AG04450 (cell line): ENCODE measurements around the gene MRC1. TPM values are rescaled to one million over a fixed set of nuclear protein-coding genes. Genes with fewer than 3 reads are reported as not detected.

Experiments used
- CTCF ChIA-PET: fragments of 300-600, 350-600 bp; formaldehyde crosslinking; extraction: SDS; loops from one replicate; lab custom pipeline; 2022; ENCODE audit warnings: antibody characterized with exemption, inconsistent platforms; lab: Charles Lee
- POLR2A ChIA-PET: fragments of 350-600 bp; formaldehyde crosslinking; extraction: SDS; loops from one replicate; lab custom pipeline; 2021; ENCODE audit warnings: antibody characterized with exemption, inconsistent platforms; lab: Yijun Ruan, JAX
- DNase-seq: peaks from one replicate; pipeline ENCODE4 v3.0.0-alpha.2; 2011; ENCODE audit warnings: low read depth, low spot score
- H3K27ac ChIP-seq: one replicate; pipeline ENCODE4 v1.5.1; 2012; ENCODE audit warnings: low read depth, low read length, control low read depth
- H3K27me3 ChIP-seq: one replicate; pipeline ENCODE4 v1.6.0; 2012; ENCODE audit warnings: low read length; ENCODE audit not compliant: control insufficient read depth, insufficient read depth
- H3K4me3 ChIP-seq: 2 replicates; pipeline ENCODE4 v1.5.1; 2011; ENCODE audit warnings: mild to moderate bottlenecking, low read depth, low read length, control low read depth
- H3K9me3 ChIP-seq: 2 replicates; pipeline ENCODE4 v1.5.1; 2012; ENCODE audit warnings: low read length; ENCODE audit not compliant: control insufficient read depth, insufficient read depth
- polyA plus RNA-seq: library from polyadenylated mRNA; depleted of rRNA; stranded (reverse); fragments of >200 nt; gene quantifications from 2 replicates; pipeline ENCODE4 v1.2.3, GENCODE V29; 2011
- TF ChIP-seq, protein P1 (sequence below): IDR thresholded peaks from 2 replicates; pipeline ENCODE4 v1.5.1; 2011; ENCODE audit warnings: low read depth, low read length, control low read depth, inconsistent platforms

The MRC1 gene
- polyA plus RNA-seq, 1 experiment: not detected

DNA sequence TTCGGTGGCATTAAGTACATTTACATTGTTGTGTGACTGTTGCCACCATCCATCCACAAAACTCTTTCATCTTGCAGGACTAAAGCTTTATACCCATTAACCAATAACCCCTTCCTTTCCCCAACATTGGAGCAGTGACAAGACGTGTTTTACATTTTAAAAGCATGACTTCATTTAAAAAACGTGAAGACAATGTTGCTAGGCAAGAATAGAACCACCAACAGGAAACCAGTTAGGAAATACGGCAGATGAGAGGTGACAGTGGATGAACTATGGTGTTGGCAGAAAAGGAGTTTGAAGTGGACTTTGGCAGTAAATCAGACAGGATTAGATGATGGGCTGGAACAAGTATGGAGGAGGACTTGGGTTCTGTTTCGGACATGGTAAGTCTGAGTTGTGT is 40.2 kb upstream of the MRC1 start:
- TF ChIP-seq, protein P1, sequence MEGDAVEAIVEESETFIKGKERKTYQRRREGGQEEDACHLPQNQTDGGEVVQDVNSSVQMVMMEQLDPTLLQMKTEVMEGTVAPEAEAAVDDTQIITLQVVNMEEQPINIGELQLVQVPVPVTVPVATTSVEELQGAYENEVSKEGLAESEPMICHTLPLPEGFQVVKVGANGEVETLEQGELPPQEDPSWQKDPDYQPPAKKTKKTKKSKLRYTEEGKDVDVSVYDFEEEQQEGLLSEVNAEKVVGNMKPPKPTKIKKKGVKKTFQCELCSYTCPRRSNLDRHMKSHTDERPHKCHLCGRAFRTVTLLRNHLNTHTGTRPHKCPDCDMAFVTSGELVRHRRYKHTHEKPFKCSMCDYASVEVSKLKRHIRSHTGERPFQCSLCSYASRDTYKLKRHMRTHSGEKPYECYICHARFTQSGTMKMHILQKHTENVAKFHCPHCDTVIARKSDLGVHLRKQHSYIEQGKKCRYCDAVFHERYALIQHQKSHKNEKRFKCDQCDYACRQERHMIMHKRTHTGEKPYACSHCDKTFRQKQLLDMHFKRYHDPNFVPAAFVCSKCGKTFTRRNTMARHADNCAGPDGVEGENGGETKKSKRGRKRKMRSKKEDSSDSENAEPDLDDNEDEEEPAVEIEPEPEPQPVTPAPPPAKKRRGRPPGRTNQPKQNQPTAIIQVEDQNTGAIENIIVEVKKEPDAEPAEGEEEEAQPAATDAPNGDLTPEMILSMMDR: no peak
- DNase-seq: no peak
- CTCF ChIA-PET: no interaction called here

DNA sequence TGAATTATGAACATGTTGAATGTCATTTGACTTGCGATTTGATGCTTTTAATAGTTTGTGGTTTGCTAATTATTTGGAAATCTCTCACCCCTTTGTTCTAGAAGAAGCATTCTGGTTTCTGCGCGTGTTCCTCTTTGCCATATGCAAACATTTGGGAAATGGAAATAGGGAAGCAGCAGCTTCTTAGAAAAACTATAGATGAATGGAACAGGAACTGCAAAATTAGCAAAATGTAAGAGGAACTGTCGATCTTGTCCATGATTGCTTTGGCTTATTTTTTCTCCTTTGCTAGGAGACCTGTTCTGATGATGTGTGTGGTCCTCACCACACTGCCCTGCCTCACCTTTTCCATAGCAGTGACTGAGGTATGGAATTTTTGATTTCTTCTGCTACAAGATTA is 38.1 kb upstream of the MRC1 start:
- POLR2A ChIA-PET: no interaction called here
- no peak overlapping the region for H3K4me3 ChIP-seq

More for the DNA sequence above, 40.2 kb upstream of the MRC1 start:
- Histone ChIP-seq H3K4me3 (no peak overlapping the region), H3K27me3 (no peaks in the 10 kb centered on the region), H3K9me3 (no peaks in the 10 kb centered on the region), H3K27ac (no peak overlapping the region)
- POLR2A ChIA-PET: no interaction called here

DNA sequence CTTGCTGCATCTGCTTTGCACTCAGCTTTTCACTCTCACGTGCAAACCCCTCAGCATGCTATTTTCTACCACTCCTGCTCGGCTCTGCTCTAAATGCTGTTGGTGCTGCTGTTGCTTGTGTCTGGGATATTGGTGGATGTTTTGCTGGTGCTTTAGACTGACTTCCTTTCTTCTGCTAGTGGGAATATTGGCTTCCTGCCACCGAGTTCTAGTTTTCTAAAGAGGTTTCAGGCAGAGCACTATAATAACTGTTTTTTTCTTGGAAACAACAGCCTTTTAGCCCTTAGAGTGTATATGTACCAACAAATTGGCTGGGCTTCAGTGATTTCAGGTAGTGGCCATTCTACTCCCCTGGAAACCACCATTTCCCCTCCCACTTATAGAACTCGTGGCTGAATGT is 29.4 kb upstream of the MRC1 start:
- no peak for DNase-seq
- no peak overlapping the region for H3K27ac ChIP-seq
- H3K4me3 ChIP-seq: no peak overlapping the region
- TF ChIP-seq, protein P1: no peak
- no peaks in the 10 kb centered on the region for H3K9me3 ChIP-seq
- ChIA-PET POLR2A (no interaction called here), CTCF (no interaction called here)
- no peaks in the 10 kb centered on the region for H3K27me3 ChIP-seq

More for the DNA sequence above, 38.1 kb upstream of the MRC1 start:
- no peak for DNase-seq
- Histone ChIP-seq H3K27ac (no peak overlapping the region), H3K9me3 (no peaks in the 10 kb centered on the region), H3K27me3 (no peaks in the 10 kb centered on the region)
- CTCF ChIA-PET: interaction anchor here (0.6 kb wide), 1 partner anchor 443 kb away, joined by 3 read pairs; no protein-coding TSS in a partner anchor
- TF ChIP-seq, protein P1: no peak

DNA sequence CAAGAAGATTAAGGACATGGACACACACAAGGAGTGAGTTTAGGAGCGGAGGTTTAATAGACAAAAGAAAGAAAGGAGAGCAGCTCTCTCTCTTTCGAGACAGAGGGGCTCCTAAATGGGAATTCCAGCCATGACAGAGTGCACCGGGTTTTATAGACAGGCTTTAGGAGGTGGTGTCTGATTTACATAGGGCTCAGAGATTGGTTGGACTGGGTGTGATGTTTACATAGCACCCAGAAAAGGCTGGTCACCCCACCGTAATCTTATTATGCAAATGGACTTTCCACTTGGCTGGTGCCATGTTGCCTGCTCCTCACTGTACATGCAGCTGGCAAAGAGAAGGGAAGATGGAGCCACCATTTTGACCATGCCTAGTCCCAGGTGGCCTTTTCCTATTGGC is 28.4 kb upstream of the MRC1 start:
- Histone ChIP-seq H3K4me3 (no peak overlapping the region), H3K27ac (no peak overlapping the region), H3K27me3 (no peaks in the 10 kb centered on the region), H3K9me3 (no peaks in the 10 kb centered on the region)
- POLR2A ChIA-PET: no interaction called here
- no peak for DNase-seq
- CTCF ChIA-PET: no interaction called here
- TF ChIP-seq, protein P1: no peak

DNA sequence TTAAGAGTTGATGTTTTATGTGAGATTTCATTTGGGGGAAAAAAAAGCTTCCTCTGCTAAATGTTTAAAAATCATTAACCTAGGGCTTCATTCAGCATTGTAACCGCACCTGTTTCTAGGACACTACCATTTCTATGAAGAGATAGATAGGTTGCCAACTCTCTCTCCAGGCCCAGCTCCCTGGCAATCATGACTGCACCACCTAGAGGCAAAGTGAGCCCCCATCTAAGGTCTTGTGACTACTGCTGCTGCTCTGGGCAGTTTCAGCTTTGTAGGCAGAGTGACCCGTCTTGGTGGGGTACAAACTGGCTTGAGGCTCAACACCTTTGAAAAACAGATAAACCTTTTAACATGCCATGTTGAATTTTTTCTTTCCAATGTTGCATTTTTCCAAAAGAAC is 27.3 kb upstream of the MRC1 start:
- Histone ChIP-seq H3K27ac (no peak overlapping the region), H3K4me3 (no peak overlapping the region), H3K9me3 (no peaks in the 10 kb centered on the region), H3K27me3 (no peaks in the 10 kb centered on the region)
- ChIA-PET CTCF (no interaction called here), POLR2A (no interaction called here)
- DNase-seq: no peak
- TF ChIP-seq, protein P1: no peak
